K562 (cell line): ENCODE data around the gene HIKESHI. TPM values are rescaled to one million over a fixed set of nuclear protein-coding genes. Genes with fewer than 3 reads are reported as not detected.

Experiments
- ATAC-seq: fragments of 200-7000 bp; cut with Tn5 transposase; 3 replicates; pipeline ENCODE4 v1.9.1; 2020; ENCODE audit warnings: moderate library complexity
- BruUV-seq: library from RNA; stranded (reverse); fragments of 400-500 nt; replicated peaks from 2 replicates; lab custom pipeline; 2021; lab: Mats Ljungman, UMichigan
- CTCF ChIA-PET: fragments of 300-600 bp; formaldehyde crosslinking; extraction: SDS; loops from one replicate; lab custom pipeline; 2021; ENCODE audit warnings: low intra/inter-chr PET ratio; lab: Yijun Ruan, JAX
- POLR2A ChIA-PET: fragments of 300-600, 350-650 bp; sonication (Branson Sonifier 250); formaldehyde crosslinking; extraction: SDS; loops from one replicate; lab custom pipeline; 2021; ENCODE audit warnings: antibody characterized with exemption, inconsistent platforms; lab: Yijun Ruan, JAX
- DNase-seq, 4 experiments: peaks; one replicate each; pipeline versions ENCODE4 v3.0.0 to v3.0.0-alpha.2; 2011 to 2018; ENCODE audit warnings: low spot score in 3 of 4, mixed read lengths in 3 of 4; ENCODE audit errors: extremely low read depth in 1 of 4
- FAIRE-seq: peaks from 2 replicates; lab custom pipeline; 2011; peaks lifted over from hg19 to GRCh38; lab: Jason Lieb, UNC
- H2AFZ ChIP-seq: 2 replicates; pipeline ENCODE4 v1.6.0; 2011; ENCODE audit warnings: low read depth, low read length, control low read depth, inconsistent platforms
- H3K27ac ChIP-seq: fragments of 200-600 bp; 3 replicates; pipeline ENCODE4 v1.8.0; 2011; ENCODE audit warnings: low read depth, mild to moderate bottlenecking, control low read depth, inconsistent platforms, low read length, moderate library complexity, mixed read lengths; ENCODE audit errors: extremely low read depth
- H3K27me3 ChIP-seq, 2 experiments: fragments of 300-600 bp in 1 of 2; 2 replicates in 1 of 2; 3 replicates in 1 of 2; pipeline versions ENCODE4 v1.6.0 to v1.8.0; 2011; ENCODE audit warnings: inconsistent platforms in 2 of 2, low read length in 2 of 2, mild to moderate bottlenecking in 1 of 2, mixed read lengths in 1 of 2, moderate library complexity in 1 of 2; ENCODE audit not compliant: control insufficient read depth in 2 of 2, insufficient read depth in 2 of 2
- H3K36me3 ChIP-seq: fragments of 300-600 bp; 3 replicates; pipeline ENCODE4 v1.8.0; 2011; ENCODE audit warnings: mild to moderate bottlenecking, low read length, inconsistent platforms; ENCODE audit not compliant: control insufficient read depth, insufficient read depth
- H3K4me1 ChIP-seq, 2 experiments: fragments of 200-600 bp in 1 of 2; replicated peaks in 1 of 2; 2 replicates in 1 of 2; 3 replicates in 1 of 2; pipeline versions ENCODE4 v1.5.1 to v1.8.0; 2011; ENCODE audit warnings: inconsistent platforms in 2 of 2, low read length in 2 of 2, mild to moderate bottlenecking in 1 of 2, mixed read lengths in 1 of 2, moderate library complexity in 1 of 2; ENCODE audit not compliant: control insufficient read depth in 2 of 2, insufficient read depth in 2 of 2
- H3K4me2 ChIP-seq: 2 replicates; pipeline ENCODE4 v1.6.1; 2011; ENCODE audit warnings: low read length, control low read depth, inconsistent platforms, mixed read lengths; ENCODE audit not compliant: insufficient read depth
- H3K4me3 ChIP-seq: fragments of 200-600 bp; sonication (generic), shearing (Covaris generic); 2 replicates; pipeline ENCODE4 v1.5.1; 2016; ENCODE audit warnings: control low read depth, inconsistent platforms
- H3K79me2 ChIP-seq: fragments of 200-600 bp; 3 replicates; pipeline ENCODE4 v1.8.0; 2011; ENCODE audit warnings: low read length, inconsistent platforms; ENCODE audit not compliant: control insufficient read depth, insufficient read depth
- H3K9ac ChIP-seq, 2 experiments: 2 replicates each; pipeline versions ENCODE4 v1.6.0 to v1.6.1; 2011; ENCODE audit warnings: low read depth in 2 of 2, low read length in 2 of 2, control low read depth in 1 of 2, inconsistent platforms in 1 of 2, mild to moderate bottlenecking in 1 of 2, mixed read lengths in 1 of 2; ENCODE audit not compliant: insufficient read depth in 1 of 2
- H3K9me1 ChIP-seq: one replicate; pipeline ENCODE4 v1.6.0; 2011; ENCODE audit warnings: inconsistent platforms, mild to moderate bottlenecking, low read length, moderate library complexity; ENCODE audit not compliant: control insufficient read depth, insufficient read depth
- H3K9me3 ChIP-seq: replicated peaks from 2 replicates; pipeline ENCODE4 v1.5.1; 2011; ENCODE audit warnings: low read depth, low read length, inconsistent platforms; ENCODE audit not compliant: control insufficient read depth, insufficient read depth
- H4K20me1 ChIP-seq: replicated peaks from 2 replicates; pipeline ENCODE4 v1.6.1; 2011; ENCODE audit warnings: low read length, inconsistent platforms, mixed read lengths; ENCODE audit not compliant: control insufficient read depth, insufficient read depth
- ASH1L ChIP-seq: fragments of 450-650 bp; IDR thresholded peaks from 2 replicates; pipeline ENCODE4 v1.6.1; 2018; ENCODE audit warnings: borderline replicate concordance, mild to moderate bottlenecking, low read depth; ENCODE audit not compliant: partially characterized antibody
- ATF7 ChIP-seq: fragments of 450-650 bp; IDR thresholded peaks from 2 replicates; pipeline ENCODE4 v1.7.1; 2014; ENCODE audit warnings: mild to moderate bottlenecking, moderate library complexity
- BCOR ChIP-seq: fragments of 450-650 bp; IDR thresholded peaks from 2 replicates; pipeline ENCODE4 v1.6.1; 2016
- FOS ChIP-seq: IDR thresholded peaks from 3 replicates; pipeline ENCODE4 v1.6.1; 2011; ENCODE audit not compliant: insufficient read length; ENCODE audit errors: extremely low read depth
- MECOM ChIP-seq: fragments of 250-450 bp; sonication (Bioruptor Pico); IDR thresholded peaks from 2 replicates; pipeline ENCODE4 v1.8.0; 2022; ENCODE audit warnings: inconsistent platforms
- PHB2 ChIP-seq: fragments of 450-650 bp; IDR thresholded peaks from 2 replicates; pipeline ENCODE4 v1.6.1; 2017; ENCODE audit warnings: low read depth
- POLR2H ChIP-seq: IDR thresholded peaks from 2 replicates; pipeline ENCODE4 v1.6.1; 2016; ENCODE audit warnings: missing genetic modification characterization, low read depth, mild to moderate bottlenecking, control low read depth, missing compliant biosample characterization, moderate library complexity
- RBFOX2 ChIP-seq: fragments of 200-400 bp; formaldehyde crosslinking; IDR thresholded peaks from 2 replicates; pipeline ENCODE4 v1.6.1; 2017; ENCODE audit warnings: low read depth, mild to moderate bottlenecking, low read length, moderate library complexity
- RBM25 ChIP-seq: fragments of 200-400 bp; formaldehyde crosslinking; IDR thresholded peaks from 2 replicates; pipeline ENCODE4 v1.6.1; 2018; ENCODE audit warnings: low read length, low read depth, moderate library complexity; ENCODE audit not compliant: severe bottlenecking
- SMAD2 ChIP-seq: fragments of 150-350 bp; IDR thresholded peaks from 2 replicates; pipeline ENCODE4 v1.6.1; 2014; ENCODE audit warnings: low read depth, mild to moderate bottlenecking, low read length
- SMAD3 ChIP-seq: fragments of 450-650 bp; formaldehyde crosslinking; conservative IDR thresholded peaks from 2 replicates; pipeline ENCODE4 v1.4.0; 2020; ENCODE audit warnings: mild to moderate bottlenecking
- SP2 ChIP-seq: IDR thresholded peaks from 2 replicates; pipeline ENCODE4 v1.6.1; 2011; ENCODE audit warnings: mild to moderate bottlenecking, low read depth, low read length, moderate library complexity; ENCODE audit not compliant: poor library complexity, severe bottlenecking; ENCODE audit errors: extremely low read depth
- THAP12 ChIP-seq: fragments of 250-450 bp; sonication (Bioruptor Pico); IDR thresholded peaks from 2 replicates; pipeline ENCODE4 v1.9.0; 2021; ENCODE audit warnings: mild to moderate bottlenecking, inconsistent platforms
- ZFP1 ChIP-seq: fragments of 450-650 bp; formaldehyde crosslinking; IDR thresholded peaks from 2 replicates; pipeline ENCODE4 v1.4.0; 2020; ENCODE audit warnings: mild to moderate bottlenecking, mixed read lengths
- ZNF445 ChIP-seq: fragments of 250-450 bp; sonication (Bioruptor Pico); IDR thresholded peaks from 2 replicates; pipeline ENCODE4 v1.4.0; 2020; ENCODE audit warnings: low read depth, mild to moderate bottlenecking, moderate library complexity
- WGBS: fragments of 100-300 bp; shearing (Covaris generic); methylation state at CpG from one replicate; pipeline ENCODE4 v1.1.6; 2016; ENCODE audit warnings: low coverage, mixed read lengths; ENCODE audit not compliant: insufficient coverage; ENCODE audit errors: missing lambda C conversion rate; 5-methylcytosine and 5-hydroxymethylcytosine counted together
- in situ Hi-C: fragments of 300-500 bp; cut with MboI; formaldehyde crosslinking; loops from 4 replicates; pipeline ENCODE4 v1.15.0; 2018; ENCODE audit warnings: inconsistent platforms, mixed read lengths
- intact Hi-C: fragments of 100-400 bp; cut with micrococcal nuclease; formaldehyde crosslinking; loops from 2 replicates; pipeline ENCODE4 v1.14.2; 2022
- polyA plus RNA-seq, 8 experiments: library from polyadenylated mRNA; depleted of rRNA in 4 of 8; stranded (reverse) in 5 of 8; unstranded in 3 of 8; fragments of >200 nt; fragmentation: Nextera tagmentation in 2 of 8; fragmentation: Illumina TruSeq in 1 of 8; extraction: Ambion mirVana in 2 of 8; extraction: Trizol in 1 of 8; gene quantifications; 2 replicates each; pipeline versions ENCODE4 v1.2.1 to v1.2.3, GENCODE V29; 2011 to 2014; ENCODE audit warnings: inconsistent platforms in 1 of 8, missing spikeins in 1 of 8
- total RNA-seq, 7 experiments: library from RNA; depleted of rRNA in 6 of 7; stranded (reverse); fragments of >200 nt in 6 of 7; fragmentation: Illumina TruSeq in 2 of 7; extraction: Trizol in 2 of 7; gene quantifications; 2 replicates each; pipeline versions ENCODE4 v1.2.1 to v1.2.3, GENCODE V29; 2011 to 2021; ENCODE audit warnings: low replicate concordance in 1 of 7
- TF ChIP-seq, protein P1 (sequence below): IDR thresholded peaks from 2 replicates; pipeline ENCODE4 v1.6.1; 2016; ENCODE audit warnings: missing genetic modification characterization, missing compliant biosample characterization

Gene HIKESHI
- total and polyA plus RNA-seq, 9 of the 15 experiments (the other 6 are each of a cell fraction or from before 2014, with no cell fraction given) = 33.2 to 196 (median 62.7) TPM

DNA sequence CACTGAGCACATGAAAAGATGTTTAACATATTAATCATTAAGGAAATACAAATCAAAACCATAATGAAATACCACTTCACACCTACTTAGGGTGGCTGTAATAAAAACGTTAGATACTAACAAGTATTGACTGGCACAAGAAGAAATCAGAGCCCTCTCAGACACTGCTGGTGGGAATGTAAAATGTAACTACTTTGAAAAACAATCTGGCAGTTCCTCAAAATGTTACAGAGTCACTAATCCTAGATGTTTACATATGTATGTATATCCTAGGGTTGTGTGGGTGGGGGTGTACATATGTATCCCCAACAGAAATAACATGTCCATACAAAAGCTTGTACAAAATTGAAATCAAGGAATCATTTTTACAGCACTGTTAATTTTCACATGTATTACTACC, 42.3 kb upstream of the HIKESHI start:
- Histone ChIP-seq H4K20me1 (no peaks in the 10 kb centered on the region), H3K9me3 (no peaks in the 10 kb centered on the region), H3K27me3 (no peaks in the 10 kb centered on the region), H3K4me1 (no peaks in the 10 kb centered on the region), H3K79me2 (0 out of 3 replicates have a peak, but pooled peaks cover 2% of the 10 kb centered on the region), H3K4me3 (no peak overlapping the region), H2AFZ (no peak overlapping the region), H3K9me1 (no peaks in the 10 kb centered on the region), H3K27ac (no peak overlapping the region), H3K4me2 (no peak overlapping the region), H3K36me3 (peaks cover 75% of the 10 kb centered on the region), H3K9ac (no peak overlapping the region)
- FAIRE-seq (no peak), ATAC-seq (no peak), DNase-seq (no peak)
- in situ Hi-C loops = no loop called here
- intact Hi-C loops = no loop called here
- 31% methylated on average over 1 of the region's 1 CpG for WGBS
- POLR2A ChIA-PET = interaction anchor here (0.8 to 2.2 kb wide), 3 partner anchors 15 to 78 kb away, joined by 3 to 6 read pairs (median 5); no protein-coding TSS in a partner anchor
- CTCF ChIA-PET = no interaction called here
- TF ChIP-seq FOS = no peak
- TF ChIP-seq SMAD2 = no peak
- TF ChIP-seq POLR2H = no peak
- no peak for TF ChIP-seq ZFP1 (CRISPR knock-in tag)
- TF ChIP-seq SMAD3 (CRISPR knock-in tag) = no peak
- TF ChIP-seq BCOR = no peak
- no peak for TF ChIP-seq ZNF445 (CRISPR knock-in tag)
- no peak for TF ChIP-seq RBFOX2
- TF ChIP-seq, protein P1, sequence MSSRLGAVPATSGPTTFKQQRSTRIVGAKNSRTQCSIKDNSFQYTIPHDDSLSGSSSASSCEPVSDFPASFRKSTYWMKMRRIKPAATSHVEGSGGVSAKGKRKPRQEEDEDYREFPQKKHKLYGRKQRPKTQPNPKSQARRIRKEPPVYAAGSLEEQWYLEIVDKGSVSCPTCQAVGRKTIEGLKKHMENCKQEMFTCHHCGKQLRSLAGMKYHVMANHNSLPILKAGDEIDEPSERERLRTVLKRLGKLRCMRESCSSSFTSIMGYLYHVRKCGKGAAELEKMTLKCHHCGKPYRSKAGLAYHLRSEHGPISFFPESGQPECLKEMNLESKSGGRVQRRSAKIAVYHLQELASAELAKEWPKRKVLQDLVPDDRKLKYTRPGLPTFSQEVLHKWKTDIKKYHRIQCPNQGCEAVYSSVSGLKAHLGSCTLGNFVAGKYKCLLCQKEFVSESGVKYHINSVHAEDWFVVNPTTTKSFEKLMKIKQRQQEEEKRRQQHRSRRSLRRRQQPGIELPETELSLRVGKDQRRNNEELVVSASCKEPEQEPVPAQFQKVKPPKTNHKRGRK = no peak
- TF ChIP-seq THAP12 (CRISPR knock-in tag) = no peak
- TF ChIP-seq RBM25 = no peak
- no peak for TF ChIP-seq ATF7
- no peak for TF ChIP-seq PHB2
- no peak for TF ChIP-seq ASH1L
- TF ChIP-seq SP2 = no peak
- TF ChIP-seq MECOM (CRISPR knock-in tag) = no peak
- no TSS peak for BruUV-seq
